Thyroid gland (tissue), 4 donors: ENCODE measurements around the gene COMMD2.

Experiments used
- CTCF ChIP-seq, 6 experiments: fragments of 200-600 bp in 3 of 6; fragments of 450-650 bp in 3 of 6; sonication (generic) in 3 of 6; IDR thresholded peaks; one replicate each; pipeline ENCODE4 v1.5.1; 2016 to 2019; ENCODE audit warnings: antibody characterized with exemption in 6 of 6, mild to moderate bottlenecking in 2 of 6, inconsistent platforms in 1 of 6, moderate library complexity in 1 of 6
- POLR2A ChIP-seq, 2 donors: fragments of 450-650 bp; IDR thresholded peaks; one replicate each; pipeline ENCODE4 v1.6.1; 2017; ENCODE audit warnings: antibody characterized with exemption in 2 of 2, mild to moderate bottlenecking in 2 of 2, moderate library complexity in 1 of 2

GRCh38 chr3:149796026-149796425 lies 43.7 kb upstream of the COMMD2 start:
- TF ChIP-seq CTCF (IDR thresholded peaks at IDR 0.05) (no peak), POLR2A (IDR thresholded peaks at IDR 0.05) (no peak)
